HG02973 (cell line): ENCODE results near the gene PLOD2.

Source experiments
- ATAC-seq: cut with Tn5 transposase; IDR thresholded peaks from one replicate; pipeline ENCODE4 v1.9.1; 2021; ENCODE audit warnings: moderate library complexity; ENCODE audit not compliant: unreplicated experiment

Gene PLOD2

GRCh38 chr3:146052056-146052790, 108.8 kb downstream of the PLOD2 start:
- no peak for ATAC-seq

- no peak for ATAC-seq
Observed at GRCh38 chr3:146050691-146051090, 110.3 kb downstream of the PLOD2 start.

GRCh38 chr3:146047485-146047884, 113.5 kb downstream of the PLOD2 start:
- ATAC-seq = no peak

- no peak for ATAC-seq
Observed at GRCh38 chr3:146044046-146044445, 116.9 kb downstream of the PLOD2 start.

- no peak for ATAC-seq
Observed at GRCh38 chr3:146040630-146041029, 120.4 kb downstream of the PLOD2 start.

- ATAC-seq = no peak
Observed at GRCh38 chr3:146037697-146038096, 123.3 kb downstream of the PLOD2 start.

DNA sequence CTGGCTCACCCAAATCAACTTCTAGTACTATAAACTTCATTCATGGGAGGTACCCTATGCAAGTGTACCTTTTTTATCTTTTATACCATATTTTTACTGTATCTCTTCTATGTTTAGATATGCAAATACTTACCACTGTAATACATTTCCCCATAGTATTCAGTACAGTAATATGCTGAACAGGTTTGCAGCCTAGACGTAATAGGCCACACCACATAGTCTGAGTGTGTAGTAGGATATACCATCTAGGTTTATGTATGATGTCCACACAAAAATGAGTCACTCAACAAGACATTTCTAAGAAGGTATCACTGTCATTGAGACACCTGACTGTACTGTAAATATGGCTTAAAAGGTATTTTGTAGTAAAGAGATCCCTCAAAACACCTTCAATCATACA, 124.7 kb downstream of the PLOD2 start:
- no peak for ATAC-seq

DNA sequence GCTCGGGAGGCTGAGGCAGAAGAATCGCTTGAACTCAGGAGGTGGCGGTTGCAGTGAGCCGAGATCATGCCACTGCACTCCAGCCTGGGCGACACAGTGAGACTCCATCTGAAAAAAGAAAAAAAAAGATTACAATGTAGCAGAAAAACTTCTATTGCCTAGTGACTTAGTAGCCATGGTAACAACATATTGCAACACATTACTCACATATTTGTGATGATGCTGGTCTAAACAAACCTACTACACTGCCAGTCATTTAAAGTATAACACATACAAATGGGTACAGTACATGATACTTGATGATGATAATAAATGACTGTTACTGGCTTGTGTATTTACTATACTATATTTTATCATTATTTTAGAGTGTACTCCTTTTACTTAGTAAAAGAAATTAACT, 125.6 kb downstream of the PLOD2 start:
- no peak for ATAC-seq

- no peak for ATAC-seq
Observed at GRCh38 chr3:146033950-146034349, 127.0 kb downstream of the PLOD2 start.

GRCh38 chr3:146026547-146026946, 134.4 kb downstream of the PLOD2 start:
- ATAC-seq = no peak

GRCh38 chr3:146024260-146024659, 136.7 kb downstream of the PLOD2 start:
- no peak for ATAC-seq

GRCh38 chr3:146020969-146021368, 140.0 kb downstream of the PLOD2 start:
- no peak for ATAC-seq

DNA sequence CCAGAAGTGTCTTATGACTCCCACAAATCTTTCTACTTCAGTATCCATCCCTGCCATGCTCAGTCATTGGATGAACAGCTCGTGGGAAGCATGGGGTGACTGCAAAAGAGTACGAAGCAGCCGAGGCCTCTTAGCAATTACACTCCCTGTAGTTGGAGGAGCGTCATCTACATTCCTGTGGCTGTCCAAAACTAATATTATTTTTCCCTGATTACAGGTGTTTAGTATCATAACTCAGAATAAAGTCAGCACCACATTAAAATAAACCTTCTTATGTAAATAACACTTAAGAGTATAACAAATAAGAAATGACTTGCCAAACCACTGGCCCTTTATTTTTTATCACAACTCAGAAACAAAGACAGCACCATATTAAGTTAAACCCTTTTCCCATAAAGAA, 141.5 kb downstream of the PLOD2 start:
- no peak for ATAC-seq
